Measurements from ENCODE around the gene PRKCZ. TPM values are rescaled to one million over a fixed set of nuclear protein-coding genes. Genes with fewer than 3 reads are reported as not detected.
"Not testable (repeated sequence)": the region's sequence is repeated elsewhere in the genome, so short reads cannot be mapped to it uniquely, and the experiment has no call there.

PRKCZ gene
- total and polyA plus RNA-seq, 7 donors: 0.07 to 2.3 (median 0.42) TPM; not detected in 1

GRCh38 chr1:2110738-2111673 lies 60.8 kb downstream of the PRKCZ start:
- ATAC-seq: no peak
- peaks cover 0 to 29% (median 19%) of the 10 kb centered on the region in 3 donors for H3K27me3 ChIP-seq (ENCODE audit: insufficient read depth in 3 of 3, low read length in 2 of 3)
- intact Hi-C loops (cut with DNase I): no loop called here
- H3K4me3 ChIP-seq: no peak overlapping the region
- no peaks in the 10 kb centered on the region for H3K9me3 ChIP-seq
- H3K27ac ChIP-seq: no peak overlapping the region
- no peaks in the 10 kb centered on the region for H3K36me3 ChIP-seq (ENCODE audit: insufficient read depth in 1 of 2, low read depth in 1 of 2)
- DNase-seq: peak; percentile 3 to 45
- WGBS, 3 donors: 85 to 91% (median 87%) methylated on average over 23 to 28 of the region's 28 CpGs
- no peaks in the 10 kb centered on the region for H3K4me1 ChIP-seq
- TF ChIP-seq, protein P1, sequence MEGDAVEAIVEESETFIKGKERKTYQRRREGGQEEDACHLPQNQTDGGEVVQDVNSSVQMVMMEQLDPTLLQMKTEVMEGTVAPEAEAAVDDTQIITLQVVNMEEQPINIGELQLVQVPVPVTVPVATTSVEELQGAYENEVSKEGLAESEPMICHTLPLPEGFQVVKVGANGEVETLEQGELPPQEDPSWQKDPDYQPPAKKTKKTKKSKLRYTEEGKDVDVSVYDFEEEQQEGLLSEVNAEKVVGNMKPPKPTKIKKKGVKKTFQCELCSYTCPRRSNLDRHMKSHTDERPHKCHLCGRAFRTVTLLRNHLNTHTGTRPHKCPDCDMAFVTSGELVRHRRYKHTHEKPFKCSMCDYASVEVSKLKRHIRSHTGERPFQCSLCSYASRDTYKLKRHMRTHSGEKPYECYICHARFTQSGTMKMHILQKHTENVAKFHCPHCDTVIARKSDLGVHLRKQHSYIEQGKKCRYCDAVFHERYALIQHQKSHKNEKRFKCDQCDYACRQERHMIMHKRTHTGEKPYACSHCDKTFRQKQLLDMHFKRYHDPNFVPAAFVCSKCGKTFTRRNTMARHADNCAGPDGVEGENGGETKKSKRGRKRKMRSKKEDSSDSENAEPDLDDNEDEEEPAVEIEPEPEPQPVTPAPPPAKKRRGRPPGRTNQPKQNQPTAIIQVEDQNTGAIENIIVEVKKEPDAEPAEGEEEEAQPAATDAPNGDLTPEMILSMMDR (IDR thresholded peaks at IDR 0.05): no peak

DNA sequence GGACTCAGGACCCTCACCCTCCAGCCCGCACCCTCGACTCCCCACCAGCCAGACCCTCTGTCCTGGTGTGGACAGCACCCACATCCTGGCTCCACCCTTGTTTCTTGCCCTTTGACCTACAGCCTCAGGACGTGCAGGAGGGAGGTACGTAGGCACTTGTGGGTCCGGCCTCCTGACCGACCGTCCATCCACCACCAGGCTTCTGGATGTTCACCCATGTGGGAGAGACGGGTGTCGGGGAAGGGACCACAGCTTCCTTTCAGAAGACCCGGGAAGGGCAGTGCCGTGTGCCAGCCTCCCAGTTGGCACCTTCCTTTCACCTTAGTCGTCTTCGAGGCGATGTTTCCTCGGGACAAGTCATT lies 61.4 kb downstream of the PRKCZ start:
- H3K9me3 ChIP-seq: no peaks in the 10 kb centered on the region
- H3K27me3 ChIP-seq (ENCODE audit: insufficient read depth in 3 of 3, low read length in 2 of 3): peaks cover 0 to 31% (median 19%) of the 10 kb centered on the region in 3 donors
- peak in 1 of 2 donors; percentile 1 for DNase-seq
- intact Hi-C loops (cut with DNase I): no loop called here
- TF ChIP-seq, protein P1 (IDR thresholded peaks at IDR 0.05): no peak
- 82 to 92% (median 85%) methylated on average over 14 to 15 of the region's 15 CpGs for WGBS, 3 donors
- no peaks in the 10 kb centered on the region for H3K4me1 ChIP-seq
- H3K36me3 ChIP-seq (ENCODE audit: insufficient read depth in 1 of 2, low read depth in 1 of 2): no peaks in the 10 kb centered on the region
- H3K27ac ChIP-seq: no peak overlapping the region
- ATAC-seq: no peak
- no peak overlapping the region for H3K4me3 ChIP-seq

- intact Hi-C loops (cut with DNase I): no loop called here
- 65 to 77% (median 73%) methylated on average over 17 of the region's 17 CpGs for WGBS, 3 donors
- Histone ChIP-seq H3K36me3 (ENCODE audit: insufficient read depth in 1 of 2, low read depth in 1 of 2) (no peaks in the 10 kb centered on the region), H3K27me3 (ENCODE audit: insufficient read depth in 3 of 3, low read length in 2 of 3) (peaks cover 0 to 38% (median 22%) of the 10 kb centered on the region in 3 donors), H3K4me1 (no peaks in the 10 kb centered on the region), H3K9me3 (no peaks in the 10 kb centered on the region), H3K4me3 (no peak overlapping the region), H3K27ac (no peak overlapping the region)
- DNase-seq: peak in 1 of 2 donors; percentile 9
- ATAC-seq: no peak
- TF ChIP-seq, protein P1 (IDR thresholded peaks at IDR 0.05): no peak
These were observed 62.1 kb downstream of the PRKCZ start for GRCh38 chr1:2112280-2112701.

DNA sequence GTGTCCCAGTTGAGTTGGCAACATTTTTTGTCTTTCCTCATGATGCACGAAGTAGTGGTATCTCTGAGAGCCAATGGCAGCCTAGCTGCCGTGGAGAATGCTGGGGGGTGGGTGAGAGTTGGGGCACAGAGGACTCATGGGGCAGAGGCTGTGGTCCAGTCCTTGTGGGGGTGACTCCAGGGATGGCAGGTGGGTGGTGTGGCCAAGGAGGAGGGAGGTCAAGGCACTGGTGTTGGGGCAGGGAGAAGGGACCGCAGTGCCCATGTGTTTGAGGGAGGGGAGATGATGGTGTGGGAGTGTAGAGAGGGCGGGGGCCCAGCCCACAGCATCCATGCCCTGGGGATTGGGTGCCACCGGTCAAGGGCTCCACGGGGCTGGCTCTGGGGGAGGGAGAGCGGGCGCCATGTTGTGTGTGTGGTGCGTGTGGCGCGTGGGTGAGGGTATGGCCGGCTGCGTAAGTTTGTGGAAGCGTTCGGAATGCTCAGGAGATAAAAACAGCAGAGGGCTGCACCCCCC lies 63.5 kb downstream of the PRKCZ start:
- H3K27ac ChIP-seq: no peak overlapping the region
- peaks cover 0 to 42% (median 22%) of the 10 kb centered on the region in 3 donors for H3K27me3 ChIP-seq (ENCODE audit: insufficient read depth in 3 of 3, low read length in 2 of 3)
- ATAC-seq: no peak
- no peaks in the 10 kb centered on the region for H3K36me3 ChIP-seq (ENCODE audit: insufficient read depth in 1 of 2, low read depth in 1 of 2)
- TF ChIP-seq, protein P1 (IDR thresholded peaks at IDR 0.05): no peak
- DNase-seq: peak in 1 of 2 donors; percentile 2
- intact Hi-C loops (cut with DNase I): no loop called here
- no peaks in the 10 kb centered on the region for H3K9me3 ChIP-seq
- 90 to 93% (median 90%) methylated on average over 13 to 15 of the region's 15 CpGs for WGBS, 3 donors
- no peak overlapping the region for H3K4me3 ChIP-seq
- no peaks in the 10 kb centered on the region for H3K4me1 ChIP-seq

- DNase-seq; H3K36me3 ChIP-seq (ENCODE audit: insufficient read depth in 1 of 2, low read depth in 1 of 2); ATAC-seq; intact Hi-C loops (cut with DNase I); H3K4me1 ChIP-seq; H3K4me3 ChIP-seq; H3K27ac ChIP-seq; H3K9me3 ChIP-seq: not testable (repeated sequence)
- peaks cover 0 to 42% (median 21%) of the 10 kb centered on the region in 3 donors for H3K27me3 ChIP-seq (ENCODE audit: insufficient read depth in 3 of 3, low read length in 2 of 3)
- WGBS, 3 donors: 35 to 47% (median 45%) methylated on average over 14 of the region's 14 CpGs
These were observed 64.4 kb downstream of the PRKCZ start for GRCh38 chr1:2114635-2115007.

All from psoas muscle (tissue), 8 donors.